IPS DF 6.9 (cell line): ENCODE measurements around the gene SMCO2.

Experiments
- DNase-seq: peaks from one replicate; pipeline ENCODE4 v3.0.0-alpha.2; 2013; ENCODE audit warnings: low read depth, low spot score
- H3K27ac ChIP-seq: one replicate; pipeline ENCODE4 v1.5.1; 2013; ENCODE audit warnings: low read length, control low read depth
- H3K27me3 ChIP-seq: 2 replicates; pipeline ENCODE4 v1.6.1; 2013; ENCODE audit warnings: mild to moderate bottlenecking, low read length; ENCODE audit not compliant: control insufficient read depth, insufficient read depth
- H3K36me3 ChIP-seq: 2 replicates; pipeline ENCODE4 v1.6.1; 2013; ENCODE audit warnings: low read length; ENCODE audit not compliant: control insufficient read depth, insufficient read depth
- H3K4me1 ChIP-seq: 2 replicates; pipeline ENCODE4 v1.6.1; 2013; ENCODE audit warnings: low read length; ENCODE audit not compliant: control insufficient read depth, insufficient read depth
- H3K4me3 ChIP-seq: 2 replicates; pipeline ENCODE4 v1.5.1; 2013; ENCODE audit warnings: mild to moderate bottlenecking, low read length
- H3K9me3 ChIP-seq: 2 replicates; pipeline ENCODE4 v1.6.1; 2013; ENCODE audit warnings: low read length, inconsistent platforms; ENCODE audit not compliant: control insufficient read depth, insufficient read depth
- WGBS: extraction: QIAGEN DNeasy Blood & Tissue Kit; methylation state at CpG from one replicate; pipeline ENCODE4 v1.1.7; 2013; ENCODE audit warnings: mixed read lengths, missing lambda C conversion rate; ENCODE audit not compliant: insufficient read length, insufficient coverage; 5-methylcytosine and 5-hydroxymethylcytosine counted together

SMCO2 gene

GRCh38 chr12:27446436-27446835 lies at the start of gene SMCO2:
Gene SMCO2 (plus strand): TSS chr12:27446736. CDS start chr12:27470632, 23,896 bp downstream.
- no CpG with 5 or more reads among the region's 3 CpGs for WGBS
- Histone ChIP-seq H3K4me1 (no peaks in the 10 kb centered on the region), H3K9me3 (no peaks in the 10 kb centered on the region; the same call in 1 of the 2 replicates), H3K27ac (no peak within 1 kb of the TSS), H3K4me3 (no peak within 1 kb of the TSS), H3K36me3 (no peaks in the 10 kb centered on the region), H3K27me3 (no peaks in the 10 kb centered on the region)
- no peak for DNase-seq

- Histone ChIP-seq H3K27me3 (no peaks in the 10 kb centered on the region), H3K9me3 (no peaks in the 10 kb centered on the region), H3K36me3 (no peaks in the 10 kb centered on the region), H3K27ac (no peak overlapping the region), H3K4me1 (no peaks in the 10 kb centered on the region), H3K4me3 (no peak overlapping the region)
- no CpG with 5 or more reads among the region's 2 CpGs for WGBS
- DNase-seq, result no peak
Measured at GRCh38 chr12:27398466-27398865, 48.1 kb upstream of the SMCO2 start.

DNA sequence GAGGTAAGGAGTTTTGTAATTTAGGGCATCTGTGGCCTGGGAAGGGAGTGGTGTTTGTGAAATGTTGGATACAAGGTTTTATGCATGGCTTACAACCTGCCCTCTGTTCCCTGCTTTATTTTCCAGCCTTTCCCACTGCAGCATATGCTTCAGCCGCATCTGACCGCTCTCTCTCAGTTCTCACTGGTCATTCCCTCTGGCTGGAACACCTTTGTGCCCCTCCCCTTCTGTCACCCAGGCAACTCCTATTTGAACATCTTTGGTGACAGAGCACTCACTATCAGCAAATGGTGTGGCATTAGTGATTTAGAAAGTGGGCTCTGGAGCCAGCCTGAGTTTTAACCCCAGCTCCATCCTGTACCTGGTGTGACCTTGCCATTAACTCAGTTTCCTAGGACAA lies 47.5 kb upstream of the SMCO2 start:
- H3K27ac ChIP-seq, result no peak overlapping the region
- DNase-seq, result no peak
- H3K4me1 ChIP-seq, result no peaks in the 10 kb centered on the region
- WGBS, result no CpG with 5 or more reads among the region's 2 CpGs
- H3K4me3 ChIP-seq, result no peak overlapping the region
- H3K9me3 ChIP-seq, result no peaks in the 10 kb centered on the region
- H3K27me3 ChIP-seq, result no peaks in the 10 kb centered on the region
- no peaks in the 10 kb centered on the region for H3K36me3 ChIP-seq

DNA sequence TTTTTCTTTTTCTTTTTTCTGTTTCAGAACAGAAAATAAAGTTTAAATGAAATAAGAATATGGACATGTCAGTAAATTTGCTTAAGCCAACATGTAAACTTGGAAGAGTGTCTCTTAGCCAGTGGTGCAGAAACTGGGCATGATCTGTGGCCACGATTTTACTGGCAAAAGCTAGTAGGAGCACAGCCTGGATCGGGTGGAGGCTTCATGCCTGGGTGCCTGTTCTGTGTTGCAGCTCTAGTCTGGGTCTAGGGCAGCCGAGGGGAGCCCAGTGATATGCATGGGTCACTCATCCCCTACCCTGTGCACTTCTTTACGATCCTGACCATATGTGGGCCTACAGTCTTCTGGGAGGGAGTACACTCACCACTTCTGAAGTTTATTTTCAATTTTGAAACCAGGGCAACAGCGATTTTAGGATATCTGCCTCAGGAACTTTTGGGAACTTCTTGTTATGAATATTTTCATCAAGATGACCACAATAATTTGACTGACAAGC lies 45.6 kb upstream of the SMCO2 start:
- DNase-seq, result no peak
- Histone ChIP-seq H3K4me3 (no peak overlapping the region), H3K4me1 (no peaks in the 10 kb centered on the region), H3K9me3 (no peaks in the 10 kb centered on the region), H3K27ac (no peak overlapping the region), H3K36me3 (no peaks in the 10 kb centered on the region), H3K27me3 (no peaks in the 10 kb centered on the region)
- no CpG with 5 or more reads among the region's 5 CpGs for WGBS

GRCh38 chr12:27412047-27412446 lies 34.5 kb upstream of the SMCO2 start:
- H3K9me3 ChIP-seq, result no peaks in the 10 kb centered on the region
- H3K27ac ChIP-seq, result no peak overlapping the region
- no peak for DNase-seq
- H3K4me1 ChIP-seq, result no peaks in the 10 kb centered on the region
- no peaks in the 10 kb centered on the region for H3K27me3 ChIP-seq
- no peak overlapping the region for H3K4me3 ChIP-seq
- no peaks in the 10 kb centered on the region for H3K36me3 ChIP-seq

DNA sequence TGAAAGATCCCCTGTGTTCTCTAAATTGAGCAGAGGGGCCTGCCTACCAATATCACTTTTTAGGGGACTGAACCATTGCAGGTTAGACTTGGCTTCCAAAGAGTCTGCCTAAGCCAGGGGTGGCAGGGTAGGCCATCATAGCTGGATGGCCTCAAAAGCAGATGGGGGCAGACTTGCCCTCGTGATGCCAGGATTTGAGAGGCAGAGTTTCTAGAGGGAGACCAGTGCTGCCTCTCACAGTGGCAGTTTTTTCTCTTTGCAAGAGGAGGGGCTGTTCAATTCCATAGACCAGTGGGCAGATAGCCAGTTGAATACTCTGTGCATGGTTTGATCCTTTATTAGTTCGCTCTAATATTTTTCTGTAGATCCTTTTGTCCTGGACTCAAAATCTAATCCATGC lies 23.8 kb upstream of the SMCO2 start:
- Histone ChIP-seq H3K36me3 (no peaks in the 10 kb centered on the region), H3K9me3 (no peaks in the 10 kb centered on the region), H3K27ac (no peak overlapping the region), H3K4me1 (no peaks in the 10 kb centered on the region), H3K27me3 (no peaks in the 10 kb centered on the region), H3K4me3 (no peak overlapping the region)
- WGBS, result no CpG with 5 or more reads among the region's 2 CpGs
- no peak for DNase-seq

- H3K27me3 ChIP-seq, result no peaks in the 10 kb centered on the region
- H3K27ac ChIP-seq, result no peak overlapping the region
- DNase-seq, result no peak
- H3K4me1 ChIP-seq, result no peaks in the 10 kb centered on the region
- no peak overlapping the region for H3K4me3 ChIP-seq
- WGBS, result no CpG with 5 or more reads among the region's 4 CpGs
- H3K9me3 ChIP-seq, result no peaks in the 10 kb centered on the region
- no peaks in the 10 kb centered on the region for H3K36me3 ChIP-seq
Measured at GRCh38 chr12:27424631-27425230, 21.8 kb upstream of the SMCO2 start.

DNA sequence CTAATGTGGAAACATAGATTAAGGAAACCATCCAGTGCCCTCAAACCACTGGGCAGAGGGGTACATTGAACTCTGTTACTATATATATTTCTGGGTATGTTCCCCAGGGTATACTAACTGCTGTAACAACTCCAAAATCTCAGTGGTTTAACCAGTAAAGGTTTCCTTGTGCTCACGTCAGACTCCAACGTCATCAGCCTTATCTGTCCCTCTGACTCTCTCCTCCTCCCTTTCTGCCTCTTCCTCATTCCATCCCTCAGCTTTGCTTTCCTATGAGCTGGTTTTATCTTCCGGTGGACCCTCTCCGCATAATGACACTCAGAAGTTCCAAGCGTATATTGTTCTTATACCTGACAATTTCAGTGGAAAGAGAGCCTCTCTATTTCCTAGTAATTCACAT lies 21.2 kb upstream of the SMCO2 start:
- Histone ChIP-seq H3K4me1 (no peaks in the 10 kb centered on the region), H3K9me3 (no peaks in the 10 kb centered on the region), H3K36me3 (no peaks in the 10 kb centered on the region), H3K27me3 (no peaks in the 10 kb centered on the region), H3K27ac (no peak overlapping the region), H3K4me3 (no peak overlapping the region)
- DNase-seq, result no peak
- no CpG with 5 or more reads among the region's 5 CpGs for WGBS

- Histone ChIP-seq H3K9me3 (no peaks in the 10 kb centered on the region), H3K27ac (no peak overlapping the region), H3K27me3 (no peaks in the 10 kb centered on the region), H3K4me1 (no peaks in the 10 kb centered on the region), H3K36me3 (no peaks in the 10 kb centered on the region), H3K4me3 (no peak overlapping the region)
- DNase-seq, result no peak
- WGBS, result no CpG with 5 or more reads among the region's 6 CpGs
Measured at GRCh38 chr12:27426743-27427487, 19.6 kb upstream of the SMCO2 start.

DNA sequence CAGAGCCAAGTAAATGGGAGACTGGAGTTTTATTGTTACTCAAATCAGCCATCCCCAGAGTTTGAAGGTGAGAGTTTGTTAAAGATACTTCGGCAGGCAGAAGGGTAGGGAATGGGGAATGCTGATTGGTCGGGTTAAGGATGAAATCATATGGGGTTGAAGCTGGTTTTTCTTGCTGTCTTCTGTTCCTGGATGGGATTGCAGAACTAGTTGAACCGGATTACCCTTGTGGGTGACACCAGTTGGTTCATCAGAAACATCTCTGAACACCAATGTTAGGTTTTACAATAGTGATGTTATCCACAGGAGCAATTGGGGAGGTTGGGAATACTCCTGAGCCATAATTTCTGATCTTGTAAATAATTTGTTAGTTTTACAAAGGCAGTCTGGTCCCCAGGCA lies 18.7 kb upstream of the SMCO2 start:
- Histone ChIP-seq H3K4me1 (no peaks in the 10 kb centered on the region), H3K4me3 (no peak overlapping the region), H3K27ac (no peak overlapping the region), H3K36me3 (no peaks in the 10 kb centered on the region), H3K27me3 (no peaks in the 10 kb centered on the region), H3K9me3 (no peaks in the 10 kb centered on the region)
- no peak for DNase-seq
- no CpG with 5 or more reads among the region's 3 CpGs for WGBS

DNA sequence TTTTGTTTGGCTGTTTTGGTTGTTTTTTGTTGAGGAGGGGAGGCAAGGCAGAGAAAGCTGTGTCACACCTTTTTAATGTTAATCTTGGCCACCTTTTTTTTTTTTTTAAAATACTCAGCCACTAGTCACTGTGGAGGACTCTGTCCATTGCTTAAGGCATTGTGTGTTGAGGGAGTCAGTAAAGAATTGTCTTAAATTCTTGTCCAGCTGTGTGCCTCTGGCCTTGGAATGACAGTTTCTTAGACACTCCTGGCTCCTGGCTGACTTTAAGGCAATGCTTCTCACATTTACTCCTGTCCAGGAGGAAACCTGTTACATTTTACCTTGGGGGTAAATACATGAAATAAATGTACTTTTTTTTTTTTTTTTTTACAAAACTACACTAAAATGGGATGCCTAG lies 18.1 kb upstream of the SMCO2 start:
- H3K27ac ChIP-seq, result no peak overlapping the region
- no peak overlapping the region for H3K4me3 ChIP-seq
- H3K4me1 ChIP-seq, result no peaks in the 10 kb centered on the region
- no peaks in the 10 kb centered on the region for H3K9me3 ChIP-seq
- no peaks in the 10 kb centered on the region for H3K36me3 ChIP-seq
- no peaks in the 10 kb centered on the region for H3K27me3 ChIP-seq
- no peak for DNase-seq
